ENCODE results near the gene CTIF.

Gene CTIF

GRCh38 chr18:48898521-48898920 is 359.7 kb downstream of the CTIF start:
- H3K9me2 ChIP-seq (replicated peaks; ENCODE audit: insufficient read depth, low read length) = no peaks in the 10 kb centered on the region
- no peaks in the 10 kb centered on the region for H3K36me3 ChIP-seq (replicated peaks; ENCODE audit: insufficient read depth, low read length)
- no peak overlapping the region for H3K4me2 ChIP-seq (ENCODE audit: low read depth, low read length)
- no peaks in the 10 kb centered on the region for H3K9me3 ChIP-seq (replicated peaks; ENCODE audit: insufficient read depth, low read length)
- H3K4me3 ChIP-seq (ENCODE audit: low read length) = no peak overlapping the region
- no peaks in the 10 kb centered on the region for H3F3A ChIP-seq (ENCODE audit: insufficient read depth, low read length)
- no peak overlapping the region for H2AFZ ChIP-seq (ENCODE audit: low read length)
- no peaks in the 10 kb centered on the region for H3K27me3 ChIP-seq (replicated peaks; ENCODE audit: insufficient read depth, low read length)
- DNase-seq = no peak
- TF ChIP-seq EZH2phosphoT487 (IDR thresholded peaks at IDR 0.05; ENCODE audit: low read length) (no peak), CTCF (IDR thresholded peaks at IDR 0.05; ENCODE audit: low read length) (no peak), EZH2 (optimal IDR thresholded peaks at IDR 0.05; ENCODE audit: low read depth, low read length) (no peak)
- no peaks in the 10 kb centered on the region for H3K79me2 ChIP-seq (ENCODE audit: low read length)
- H3K4me1 ChIP-seq (ENCODE audit: low read length) = peaks cover 17% of the 10 kb centered on the region
- H3K27ac ChIP-seq (ENCODE audit: low read length) = no peak overlapping the region
- H3K9ac ChIP-seq (ENCODE audit: low read length) = no peak overlapping the region
- no peaks in the 10 kb centered on the region for H4K20me1 ChIP-seq (ENCODE audit: insufficient read depth, low read length)

- Histone ChIP-seq H3F3A (ENCODE audit: insufficient read depth, low read length) (no peaks in the 10 kb centered on the region), H3K9ac (ENCODE audit: low read length) (no peak overlapping the region), H3K27ac (ENCODE audit: low read length) (no peak overlapping the region), H3K4me2 (ENCODE audit: low read depth, low read length) (no peak overlapping the region), H3K4me3 (ENCODE audit: low read length) (no peak overlapping the region), H3K79me2 (ENCODE audit: low read length) (no peaks in the 10 kb centered on the region), H3K27me3 (replicated peaks; ENCODE audit: insufficient read depth, low read length) (no peaks in the 10 kb centered on the region), H2AFZ (ENCODE audit: low read length) (no peak overlapping the region), H3K4me1 (ENCODE audit: low read length) (peaks cover 17% of the 10 kb centered on the region), H4K20me1 (ENCODE audit: insufficient read depth, low read length) (no peaks in the 10 kb centered on the region), H3K9me2 (replicated peaks; ENCODE audit: insufficient read depth, low read length) (no peaks in the 10 kb centered on the region), H3K36me3 (replicated peaks; ENCODE audit: insufficient read depth, low read length) (no peaks in the 10 kb centered on the region), H3K9me3 (replicated peaks; ENCODE audit: insufficient read depth, low read length) (no peaks in the 10 kb centered on the region)
- no peak for TF ChIP-seq EZH2 (optimal IDR thresholded peaks at IDR 0.05; ENCODE audit: low read depth, low read length)
- no peak for DNase-seq
Measured at GRCh38 chr18:48899558-48900174, 360.8 kb downstream of the CTIF start.

DNA sequence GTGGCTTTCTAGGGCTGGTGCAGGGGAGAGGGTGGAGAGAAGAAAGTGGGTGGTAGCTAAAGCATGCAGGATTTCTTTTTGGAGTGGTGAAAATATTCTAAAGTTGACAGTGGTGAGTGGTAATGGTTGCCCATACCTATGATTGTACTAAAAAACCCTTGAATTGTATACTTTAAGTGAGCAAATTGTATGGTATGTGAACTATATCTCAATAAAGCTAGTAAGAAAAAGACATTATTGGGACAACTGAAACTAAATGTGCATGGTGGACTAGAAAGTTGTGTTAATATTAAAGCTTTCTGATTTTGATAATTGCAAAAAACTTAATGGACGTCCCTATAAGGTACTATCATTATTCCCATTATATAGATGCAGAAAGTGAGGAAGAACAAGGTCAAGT is 361.6 kb downstream of the CTIF start:
- H3K4me3 ChIP-seq (ENCODE audit: low read length) = no peak overlapping the region
- no peak overlapping the region for H2AFZ ChIP-seq (ENCODE audit: low read length)
- TF ChIP-seq EZH2phosphoT487 (IDR thresholded peaks at IDR 0.05; ENCODE audit: low read length) (no peak), EZH2 (optimal IDR thresholded peaks at IDR 0.05; ENCODE audit: low read depth, low read length) (no peak), CTCF (IDR thresholded peaks at IDR 0.05; ENCODE audit: low read length) (no peak)
- H4K20me1 ChIP-seq (ENCODE audit: insufficient read depth, low read length) = no peaks in the 10 kb centered on the region
- no peak overlapping the region for H3K27ac ChIP-seq (ENCODE audit: low read length)
- H3K79me2 ChIP-seq (ENCODE audit: low read length) = no peaks in the 10 kb centered on the region
- no peaks in the 10 kb centered on the region for H3K9me2 ChIP-seq (replicated peaks; ENCODE audit: insufficient read depth, low read length)
- H3F3A ChIP-seq (ENCODE audit: insufficient read depth, low read length) = no peaks in the 10 kb centered on the region
- no peaks in the 10 kb centered on the region for H3K27me3 ChIP-seq (replicated peaks; ENCODE audit: insufficient read depth, low read length)
- no peak overlapping the region for H3K9ac ChIP-seq (ENCODE audit: low read length)
- H3K9me3 ChIP-seq (replicated peaks; ENCODE audit: insufficient read depth, low read length) = no peaks in the 10 kb centered on the region
- DNase-seq = no peak
- peaks cover 17% of the 10 kb centered on the region for H3K4me1 ChIP-seq (ENCODE audit: low read length)
- no peaks in the 10 kb centered on the region for H3K36me3 ChIP-seq (replicated peaks; ENCODE audit: insufficient read depth, low read length)
- H3K4me2 ChIP-seq (ENCODE audit: low read depth, low read length) = no peak overlapping the region

All from MM.1S (cell line).